ENCODE results near the gene THEMIS. TPM values are rescaled to one million over a fixed set of nuclear protein-coding genes. Genes with fewer than 3 reads are reported as not detected.

THEMIS gene
- total and polyA plus RNA-seq, 2 donors (not counting 1 experiment from before 2014, with no cell fraction given) = not detected

- Histone ChIP-seq H3K4me3 (replicated peaks in 1 of 4; ENCODE audit: control extremely low read depth in 1 of 4, insufficient read depth in 1 of 4, low read depth in 3 of 4, low read length in 4 of 4) (no peak overlapping the region), H3K4me1 (ENCODE audit: control insufficient read depth, extremely low read depth, insufficient read depth, low read length) (no peaks in the 10 kb centered on the region), H3K27ac (ENCODE audit: insufficient read depth, low read length) (no peak overlapping the region), H3K9ac (ENCODE audit: insufficient read depth, low read length) (no peak overlapping the region), H4K20me1 (ENCODE audit: control insufficient read depth, extremely low read depth, insufficient read depth, low read length) (no peaks in the 10 kb centered on the region), H3K36me3 (ENCODE audit: control insufficient read depth, insufficient read depth, low read length) (no peaks in the 10 kb centered on the region), H3K27me3 (ENCODE audit: control insufficient read depth, insufficient read depth, low read length) (no peaks in the 10 kb centered on the region), H3K79me2 (ENCODE audit: control insufficient read depth, insufficient read depth, low read length) (no peaks in the 10 kb centered on the region), H2AFZ (ENCODE audit: low read length) (no peak overlapping the region), H3K9me3 (ENCODE audit: control insufficient read depth, insufficient read depth, low read depth, low read length) (no peaks in the 10 kb centered on the region), H3K4me2 (ENCODE audit: extremely low read depth, insufficient read depth, low read length) (no peak overlapping the region)
- TF ChIP-seq CTCF (conservative IDR thresholded peaks at IDR 0.05 in 1 of 2, IDR thresholded peaks at IDR 0.05 in 1 of 2; ENCODE audit: low read depth in 1 of 2, low read length in 2 of 2) (no peak), EZH2 (IDR thresholded peaks at IDR 0.05; ENCODE audit: low read length, missing control alignments) (no peak)
- DNase-seq (ENCODE audit: low read depth in 2 of 2) = no peak
Measured at GRCh38 chr6:127877231-127877630, 23.6 kb downstream of the THEMIS start.

DNA sequence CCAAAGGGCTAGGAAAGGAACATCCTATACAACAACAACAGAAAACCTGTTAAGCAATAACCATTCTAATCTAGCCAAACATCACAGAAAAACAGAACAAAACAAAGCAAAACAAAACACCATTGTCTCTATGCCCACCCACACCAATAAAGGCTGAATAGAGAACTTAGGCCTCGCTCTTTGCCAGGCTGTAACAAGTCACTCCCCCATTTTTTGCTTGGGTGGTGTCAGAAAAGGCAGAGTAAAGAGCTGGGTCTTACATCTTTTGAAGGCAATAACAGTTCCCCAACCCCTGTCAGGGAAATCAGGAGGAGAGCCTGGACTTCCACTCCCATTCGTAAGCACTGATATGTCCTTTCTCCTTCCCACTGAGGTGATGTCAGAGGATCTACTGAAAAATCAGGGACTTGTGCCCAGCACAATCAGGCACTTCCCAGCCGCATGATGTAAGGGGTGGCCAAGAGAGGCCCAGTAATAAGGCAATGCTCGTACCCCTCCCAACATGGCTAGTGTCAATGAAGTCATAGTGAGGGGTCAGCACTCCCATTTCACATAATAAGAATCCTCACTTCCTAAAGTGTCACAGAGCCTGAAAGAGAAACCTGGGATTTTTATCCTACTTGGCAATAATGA, 31.0 kb downstream of the THEMIS start:
- DNase-seq (ENCODE audit: low read depth in 2 of 2) = no peak
- Histone ChIP-seq H3K4me2 (ENCODE audit: extremely low read depth, insufficient read depth, low read length) (no peak overlapping the region), H3K27me3 (ENCODE audit: control insufficient read depth, insufficient read depth, low read length) (no peaks in the 10 kb centered on the region), H3K27ac (ENCODE audit: insufficient read depth, low read length) (no peak overlapping the region), H3K4me3 (replicated peaks in 1 of 4; ENCODE audit: control extremely low read depth in 1 of 4, insufficient read depth in 1 of 4, low read depth in 3 of 4, low read length in 4 of 4) (no peak overlapping the region), H3K9ac (ENCODE audit: insufficient read depth, low read length) (no peak overlapping the region), H3K79me2 (ENCODE audit: control insufficient read depth, insufficient read depth, low read length) (no peaks in the 10 kb centered on the region), H4K20me1 (ENCODE audit: control insufficient read depth, extremely low read depth, insufficient read depth, low read length) (no peaks in the 10 kb centered on the region), H3K9me3 (ENCODE audit: control insufficient read depth, insufficient read depth, low read depth, low read length) (no peaks in the 10 kb centered on the region), H2AFZ (ENCODE audit: low read length) (no peak overlapping the region), H3K36me3 (ENCODE audit: control insufficient read depth, insufficient read depth, low read length) (no peaks in the 10 kb centered on the region), H3K4me1 (ENCODE audit: control insufficient read depth, extremely low read depth, insufficient read depth, low read length) (no peaks in the 10 kb centered on the region)
- TF ChIP-seq CTCF (conservative IDR thresholded peaks at IDR 0.05 in 1 of 2, IDR thresholded peaks at IDR 0.05 in 1 of 2; ENCODE audit: low read depth in 1 of 2, low read length in 2 of 2) (no peak), EZH2 (IDR thresholded peaks at IDR 0.05; ENCODE audit: low read length, missing control alignments) (no peak)

GRCh38 chr6:127869183-127869582, 31.7 kb downstream of the THEMIS start:
- Histone ChIP-seq H4K20me1 (ENCODE audit: control insufficient read depth, extremely low read depth, insufficient read depth, low read length) (no peaks in the 10 kb centered on the region), H3K9ac (ENCODE audit: insufficient read depth, low read length) (no peak overlapping the region), H3K9me3 (ENCODE audit: control insufficient read depth, insufficient read depth, low read depth, low read length) (no peaks in the 10 kb centered on the region), H3K4me3 (replicated peaks in 1 of 4; ENCODE audit: control extremely low read depth in 1 of 4, insufficient read depth in 1 of 4, low read depth in 3 of 4, low read length in 4 of 4) (no peak overlapping the region), H3K4me2 (ENCODE audit: extremely low read depth, insufficient read depth, low read length) (no peak overlapping the region), H3K27me3 (ENCODE audit: control insufficient read depth, insufficient read depth, low read length) (no peaks in the 10 kb centered on the region), H3K36me3 (ENCODE audit: control insufficient read depth, insufficient read depth, low read length) (no peaks in the 10 kb centered on the region), H3K79me2 (ENCODE audit: control insufficient read depth, insufficient read depth, low read length) (no peaks in the 10 kb centered on the region), H2AFZ (ENCODE audit: low read length) (no peak overlapping the region), H3K4me1 (ENCODE audit: control insufficient read depth, extremely low read depth, insufficient read depth, low read length) (no peaks in the 10 kb centered on the region), H3K27ac (ENCODE audit: insufficient read depth, low read length) (no peak overlapping the region)
- TF ChIP-seq EZH2 (IDR thresholded peaks at IDR 0.05; ENCODE audit: low read length, missing control alignments) = no peak
- no peak for TF ChIP-seq CTCF (conservative IDR thresholded peaks at IDR 0.05 in 1 of 2, IDR thresholded peaks at IDR 0.05 in 1 of 2; ENCODE audit: low read depth in 1 of 2, low read length in 2 of 2)
- DNase-seq (ENCODE audit: low read depth in 2 of 2) = no peak

Data from fibroblast of lung (primary cell).